ENCODE measurements around the gene LRRC26.

LRRC26 gene

DNA sequence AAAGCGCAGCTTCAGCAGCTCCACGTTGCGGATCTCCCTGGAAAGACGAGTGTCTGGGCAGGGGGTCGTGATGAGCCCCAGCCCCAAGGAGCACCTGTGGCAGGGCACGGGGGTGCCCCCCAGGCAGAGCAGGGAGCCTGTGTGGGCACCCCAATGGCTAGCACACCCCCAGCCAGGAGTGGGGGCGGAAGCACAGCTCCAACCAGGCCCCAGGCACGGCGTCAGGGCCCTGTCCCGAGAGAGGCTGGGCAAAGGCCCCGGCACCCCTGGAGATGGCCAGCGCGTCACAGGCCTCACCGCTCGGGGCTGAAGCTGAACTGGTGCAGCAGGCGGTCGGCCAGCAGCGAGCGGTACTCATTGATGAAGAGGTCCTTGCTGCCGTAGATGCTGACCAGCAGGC, 10.6 kb upstream of the LRRC26 start:
- no peaks in the 10 kb centered on the region for H3K27me3 Mint-ChIP-seq
- H3K4me3 Mint-ChIP-seq: no peak overlapping the region
- H3K36me3 Mint-ChIP-seq (ENCODE audit: low read depth): peaks cover 25% of the 10 kb centered on the region
- no peaks in the 10 kb centered on the region for H3K4me1 Mint-ChIP-seq (ENCODE audit: low read depth)
- no peak overlapping the region for H3K27ac Mint-ChIP-seq
- no peaks in the 10 kb centered on the region for H3K9me3 Mint-ChIP-seq

DNA sequence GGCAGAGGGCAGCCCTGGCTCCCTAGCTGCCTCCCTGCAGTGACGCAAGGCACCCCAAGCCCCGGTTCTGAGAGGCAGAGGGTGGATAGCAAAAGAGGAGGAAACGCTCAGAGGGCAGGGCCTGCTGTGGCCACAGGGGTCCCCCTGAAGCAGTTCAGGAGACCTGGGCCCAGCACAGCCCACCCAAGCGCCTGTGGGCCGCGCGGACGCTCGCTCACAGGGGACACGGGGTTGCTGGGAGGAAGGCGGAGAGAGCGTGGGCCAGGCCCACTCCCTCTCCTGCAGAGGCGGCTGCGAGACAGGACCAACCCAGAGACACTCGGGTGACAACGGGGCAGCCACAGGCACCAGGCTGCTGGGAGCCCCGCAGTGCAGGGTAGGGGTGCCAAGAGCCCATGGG, 9.9 kb upstream of the LRRC26 start:
- Mint-ChIP-seq H3K27me3 (no peaks in the 10 kb centered on the region), H3K4me1 (ENCODE audit: low read depth) (no peaks in the 10 kb centered on the region), H3K27ac (no peak overlapping the region), H3K4me3 (no peak overlapping the region), H3K36me3 (ENCODE audit: low read depth) (peaks cover 22% of the 10 kb centered on the region), H3K9me3 (no peaks in the 10 kb centered on the region)

DNA sequence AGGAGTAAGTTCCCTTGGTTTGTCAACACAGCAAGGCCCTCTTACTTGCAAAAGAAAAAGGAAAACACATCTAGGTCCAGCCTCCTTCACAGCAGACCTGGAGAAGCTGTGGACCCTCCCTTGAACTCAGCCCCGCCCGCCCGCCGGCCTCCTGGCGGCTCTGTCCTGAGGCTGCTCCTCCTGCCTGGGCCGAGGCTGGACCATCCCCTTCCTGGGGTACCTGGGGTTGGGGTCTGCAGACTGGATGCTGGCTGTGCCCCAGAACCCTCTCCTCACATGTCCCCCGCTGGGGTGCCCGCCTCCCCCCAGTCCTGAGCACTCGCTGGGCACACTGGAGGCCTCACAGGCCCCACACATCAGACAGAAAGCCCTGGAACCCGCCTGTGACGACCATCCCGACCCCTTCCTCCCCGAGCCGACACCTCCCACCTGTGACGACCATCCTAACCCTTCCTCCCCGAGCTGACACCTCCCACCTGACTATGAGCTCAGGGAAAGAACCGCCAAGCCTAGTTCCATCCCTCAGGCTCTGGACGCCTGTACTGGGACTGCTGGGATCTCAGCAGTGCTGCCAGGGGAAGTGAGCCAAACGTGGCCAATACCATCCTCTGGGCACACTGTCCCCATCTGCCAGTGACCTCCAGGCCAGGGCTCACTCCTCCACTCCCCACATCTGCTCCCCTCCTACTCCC, 9.2 kb upstream of the LRRC26 start:
- no peak overlapping the region for H3K4me3 Mint-ChIP-seq
- no peaks in the 10 kb centered on the region for H3K9me3 Mint-ChIP-seq
- H3K36me3 Mint-ChIP-seq (ENCODE audit: low read depth): peaks cover 17% of the 10 kb centered on the region
- H3K27me3 Mint-ChIP-seq: no peaks in the 10 kb centered on the region
- H3K4me1 Mint-ChIP-seq (ENCODE audit: low read depth): no peaks in the 10 kb centered on the region
- no peak overlapping the region for H3K27ac Mint-ChIP-seq

DNA sequence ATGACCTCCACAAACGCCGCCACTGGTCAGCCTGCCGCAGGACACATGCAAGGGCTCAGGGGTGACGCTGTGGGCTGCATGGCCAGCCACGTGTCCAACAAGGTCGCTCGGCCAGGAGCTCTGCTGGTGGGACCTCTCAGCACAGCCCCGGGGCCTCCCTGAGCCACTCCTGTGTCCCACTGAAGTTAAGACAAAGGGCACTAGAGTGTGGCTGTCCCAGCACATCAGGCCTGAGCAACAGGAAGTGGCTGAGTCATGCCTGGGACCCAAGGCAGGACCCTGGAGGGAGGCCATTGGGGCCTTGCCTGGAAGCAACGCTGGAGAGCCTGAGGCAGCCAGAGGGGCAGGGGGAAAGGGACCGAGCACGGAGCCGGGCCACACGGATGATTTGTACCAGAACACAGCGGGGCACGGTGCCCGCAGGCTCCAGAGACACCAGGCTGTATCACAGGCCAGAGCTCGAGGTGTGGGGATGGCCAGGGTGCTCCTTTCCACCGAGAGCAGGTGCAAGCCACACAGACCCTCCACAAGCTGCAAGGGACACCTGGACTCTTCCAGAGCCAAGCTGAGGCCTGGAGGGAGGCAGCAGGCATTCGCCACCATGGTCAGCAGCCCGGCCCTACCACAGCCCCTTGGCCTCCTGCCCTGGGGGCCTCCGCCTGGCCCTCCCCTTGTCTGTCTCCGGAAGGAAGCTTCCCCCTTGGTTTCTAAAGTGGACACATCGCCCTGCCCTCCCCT, 8.5 kb upstream of the LRRC26 start:
- no peak overlapping the region for H3K4me3 Mint-ChIP-seq
- peaks cover 14% of the 10 kb centered on the region for H3K36me3 Mint-ChIP-seq (ENCODE audit: low read depth)
- no peaks in the 10 kb centered on the region for H3K9me3 Mint-ChIP-seq
- no peaks in the 10 kb centered on the region for H3K27me3 Mint-ChIP-seq
- no peaks in the 10 kb centered on the region for H3K4me1 Mint-ChIP-seq (ENCODE audit: low read depth)
- no peak overlapping the region for H3K27ac Mint-ChIP-seq

DNA sequence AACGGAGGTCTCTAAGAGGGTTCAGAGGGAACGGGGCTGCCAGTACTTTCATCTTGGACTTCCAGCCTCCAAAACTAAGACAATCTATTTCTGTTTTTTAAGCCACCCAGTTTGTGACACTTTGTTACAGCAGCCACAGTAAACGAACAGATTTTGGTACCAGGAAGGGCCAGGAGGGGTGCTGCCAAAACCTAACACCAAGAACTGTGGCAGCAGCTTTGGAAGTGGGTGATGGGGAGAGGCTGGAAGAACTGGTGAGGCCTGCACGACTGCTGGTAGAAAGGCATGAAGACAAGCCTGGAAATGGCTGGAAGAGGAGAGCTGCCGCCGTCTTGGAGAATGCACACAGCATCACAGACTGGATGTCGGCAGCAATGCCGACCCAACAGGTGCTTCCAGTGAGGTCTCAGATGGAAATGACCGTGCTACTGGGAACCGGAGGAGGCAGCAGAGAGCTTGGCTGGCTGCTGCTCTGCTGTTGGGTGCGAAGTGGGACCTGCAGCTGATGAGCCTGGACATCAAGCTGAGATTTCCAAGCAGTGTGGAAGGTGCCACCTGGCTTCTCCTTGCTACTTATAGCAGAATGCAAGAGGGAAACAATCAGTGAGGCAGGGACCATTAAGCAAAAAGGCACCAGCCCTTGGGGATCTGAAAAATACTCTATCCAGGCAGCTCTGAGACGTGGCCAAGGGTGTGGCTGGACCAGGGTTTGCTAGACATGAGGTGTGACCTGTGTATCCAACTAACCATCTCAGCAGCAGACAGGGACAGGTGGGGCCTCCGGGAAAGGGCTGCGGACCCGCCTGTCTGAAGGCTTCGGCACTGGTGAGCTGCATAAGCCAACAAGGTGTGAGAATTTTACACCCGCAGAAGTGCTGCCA, 6.7 kb upstream of the LRRC26 start:
- no peaks in the 10 kb centered on the region for H3K4me1 Mint-ChIP-seq (ENCODE audit: low read depth)
- H3K27ac Mint-ChIP-seq: no peak overlapping the region
- H3K9me3 Mint-ChIP-seq: no peaks in the 10 kb centered on the region
- no peak overlapping the region for H3K4me3 Mint-ChIP-seq
- H3K27me3 Mint-ChIP-seq: no peaks in the 10 kb centered on the region
- H3K36me3 Mint-ChIP-seq (ENCODE audit: low read depth): peaks cover 5% of the 10 kb centered on the region

DNA sequence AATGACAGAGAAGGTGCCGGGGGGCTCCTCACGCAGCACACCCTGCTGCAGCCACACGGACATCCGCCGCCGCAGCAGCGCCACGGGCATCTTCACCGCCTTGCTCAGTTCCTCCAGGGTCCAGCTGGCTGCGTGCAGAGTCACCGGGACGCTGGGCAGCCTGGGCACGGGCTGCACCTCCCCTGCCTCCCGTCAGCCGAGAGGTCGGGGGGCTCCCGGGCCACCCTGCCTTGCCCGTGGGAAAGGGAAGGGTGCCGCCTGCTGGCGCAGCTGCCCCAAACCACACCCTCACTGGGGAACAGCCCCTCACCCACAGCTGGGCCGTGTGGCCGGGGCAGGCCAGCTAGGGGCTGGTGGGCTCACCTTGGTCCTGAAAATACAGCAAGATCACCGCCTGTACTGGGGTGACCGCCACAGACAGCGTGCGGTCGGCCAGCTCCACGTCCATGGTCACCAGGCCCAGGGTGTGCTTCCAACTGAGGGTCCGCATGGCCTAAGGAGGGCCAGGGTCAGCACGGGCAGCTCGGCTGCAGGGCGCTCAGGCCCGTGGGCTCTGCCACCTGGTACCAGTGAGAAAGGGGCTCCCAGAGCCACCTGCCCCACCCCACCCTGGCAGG, 5.6 kb upstream of the LRRC26 start:
- Mint-ChIP-seq H3K36me3 (ENCODE audit: low read depth) (peaks cover 5% of the 10 kb centered on the region), H3K4me3 (no peak overlapping the region), H3K27me3 (peaks cover 1% of the 10 kb centered on the region), H3K9me3 (no peaks in the 10 kb centered on the region), H3K27ac (no peak overlapping the region), H3K4me1 (ENCODE audit: low read depth) (no peaks in the 10 kb centered on the region)

- Mint-ChIP-seq H3K4me3 (no peak overlapping the region), H3K27me3 (peaks cover 5% of the 10 kb centered on the region), H3K27ac (no peak overlapping the region), H3K9me3 (no peaks in the 10 kb centered on the region), H3K36me3 (ENCODE audit: low read depth) (peaks cover 5% of the 10 kb centered on the region), H3K4me1 (ENCODE audit: low read depth) (no peaks in the 10 kb centered on the region)
These were observed 5.0 kb upstream of the LRRC26 start for GRCh38 chr9:137174722-137175293.

DNA sequence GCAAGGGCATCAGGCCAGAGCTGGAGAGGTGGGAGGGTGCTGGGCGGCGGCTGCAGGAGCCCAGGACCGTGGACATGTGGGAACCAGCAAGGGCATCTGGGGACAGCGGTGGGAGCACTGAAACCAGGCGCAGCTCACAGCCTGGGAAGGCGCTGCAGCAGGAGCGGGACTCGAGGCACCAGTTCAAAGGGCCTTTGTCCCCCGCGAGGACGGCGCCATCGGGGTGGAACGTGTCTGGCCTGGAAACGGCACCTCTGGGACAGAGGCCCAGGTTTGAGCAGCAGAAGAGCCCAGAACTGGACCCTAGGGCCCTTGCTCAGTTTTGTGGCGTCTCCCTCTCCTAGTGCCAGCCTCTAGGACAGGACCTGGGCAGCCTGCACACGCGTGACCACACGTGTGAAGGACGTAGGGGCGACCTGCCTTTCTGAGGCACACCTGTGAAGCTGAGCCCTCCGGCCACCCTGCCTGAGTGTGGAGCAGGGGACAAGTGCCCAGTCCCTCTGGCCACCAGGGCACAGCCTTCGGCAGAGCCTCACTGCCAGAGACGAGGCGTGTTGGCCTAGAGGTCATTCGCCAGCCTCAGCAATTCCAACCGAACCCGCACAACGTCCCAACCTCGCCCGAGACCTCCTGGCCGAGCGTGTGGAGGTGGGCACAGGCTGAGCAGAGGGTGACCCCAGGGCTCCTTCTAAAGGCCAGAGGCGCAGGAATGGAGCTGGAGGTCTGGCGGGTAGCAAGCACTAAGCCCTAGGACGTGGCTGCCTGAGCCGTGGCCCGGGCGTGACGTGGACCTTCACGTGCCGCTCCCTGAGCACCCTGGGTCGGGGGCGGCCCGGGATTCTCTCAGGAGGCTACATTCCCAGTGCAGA, 4.2 kb upstream of the LRRC26 start:
- Mint-ChIP-seq H3K36me3 (ENCODE audit: low read depth) (peaks cover 5% of the 10 kb centered on the region), H3K4me1 (ENCODE audit: low read depth) (peaks cover under 1% of the 10 kb centered on the region), H3K27ac (no peak overlapping the region), H3K4me3 (no peak overlapping the region), H3K9me3 (no peaks in the 10 kb centered on the region), H3K27me3 (peaks cover 6% of the 10 kb centered on the region)

DNA sequence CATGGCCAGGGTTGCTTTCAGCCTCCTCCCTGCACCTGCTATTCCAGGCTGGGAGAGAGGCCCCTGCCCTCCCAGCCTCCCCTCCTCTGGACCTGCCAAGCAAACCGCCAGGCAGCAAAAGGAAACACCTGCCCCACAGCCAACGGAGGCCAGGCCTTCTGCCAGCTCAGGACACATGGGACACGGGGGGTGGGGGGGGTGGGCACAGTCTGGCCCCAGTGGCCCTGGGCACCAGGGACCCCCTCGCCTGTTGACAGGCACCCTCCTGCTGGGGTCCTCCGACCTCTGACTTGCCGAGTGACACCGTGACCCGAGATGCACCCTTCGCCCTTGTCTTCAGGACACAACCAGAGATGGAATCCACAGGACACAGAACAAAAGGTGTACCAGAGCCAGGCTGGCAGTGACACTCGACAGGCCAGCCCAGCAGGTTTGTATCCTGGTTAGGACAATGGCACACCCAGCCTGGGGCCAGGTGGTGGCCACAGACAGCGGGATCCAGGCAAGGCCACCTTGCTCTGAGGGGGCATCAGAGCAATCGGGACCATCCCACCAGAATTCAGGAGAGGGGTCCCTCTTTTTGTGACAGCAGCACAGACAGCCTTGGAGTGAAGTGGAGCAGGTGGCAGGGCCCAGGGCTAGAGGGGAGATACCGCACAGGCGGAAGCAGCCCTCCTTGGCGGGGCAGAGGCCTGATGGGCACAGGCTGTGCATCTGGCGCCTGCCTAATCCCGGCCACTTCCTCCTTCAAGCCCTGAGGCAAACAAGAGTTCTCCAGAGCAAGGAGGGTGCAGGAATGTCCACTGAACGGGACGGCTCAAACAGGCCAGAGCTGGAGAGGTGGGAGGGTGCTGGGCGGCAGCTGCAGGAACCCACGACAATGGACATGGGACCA, 3.3 kb upstream of the LRRC26 start:
- Mint-ChIP-seq H3K4me3 (no peak overlapping the region), H3K36me3 (ENCODE audit: low read depth) (peaks cover 5% of the 10 kb centered on the region), H3K27me3 (peaks cover 9% of the 10 kb centered on the region), H3K27ac (no peak overlapping the region), H3K9me3 (no peaks in the 10 kb centered on the region), H3K4me1 (ENCODE audit: low read depth) (peaks cover 4% of the 10 kb centered on the region)

DNA sequence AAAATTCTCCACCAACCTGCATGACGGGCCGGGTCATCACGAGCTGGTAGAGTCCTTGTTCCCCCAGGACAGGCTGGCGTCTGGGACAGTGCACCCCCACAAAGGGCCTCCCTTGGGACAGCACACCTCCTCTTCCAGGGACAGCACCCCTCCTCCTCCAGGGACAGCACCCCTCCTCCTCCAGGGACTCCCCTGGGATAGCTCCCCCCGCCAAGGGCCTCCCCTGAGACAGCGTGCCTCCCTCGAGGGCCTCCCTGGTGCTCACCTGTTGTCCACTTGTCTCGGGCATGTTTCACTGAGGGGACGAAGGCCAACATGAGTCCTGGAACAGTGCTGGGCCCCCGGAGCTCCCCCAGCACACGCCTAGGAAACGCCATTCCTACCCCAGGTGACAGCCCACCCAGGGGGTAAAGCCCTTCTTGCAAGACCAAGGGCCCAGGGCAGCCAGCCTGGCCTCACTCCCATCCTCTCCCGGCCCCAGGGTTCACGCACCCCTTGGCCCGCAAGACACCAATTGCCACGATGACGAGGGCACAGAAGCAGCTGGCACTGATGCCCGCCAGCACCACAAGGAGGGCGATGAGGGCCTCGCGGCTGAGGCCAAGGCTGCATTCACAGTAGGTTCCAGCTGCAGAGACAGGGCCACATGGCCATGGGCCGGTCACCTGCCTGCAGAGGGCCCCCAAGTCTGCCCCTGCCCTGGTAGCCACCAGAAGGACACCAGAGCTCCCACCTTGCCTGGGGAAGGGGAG, 1.5 kb upstream of the LRRC26 start:
- no peaks in the 10 kb centered on the region for H3K36me3 Mint-ChIP-seq (ENCODE audit: low read depth)
- no peak overlapping the region for H3K4me3 Mint-ChIP-seq
- no peaks in the 10 kb centered on the region for H3K9me3 Mint-ChIP-seq
- no peak overlapping the region for H3K27ac Mint-ChIP-seq
- peaks cover 4% of the 10 kb centered on the region for H3K4me1 Mint-ChIP-seq (ENCODE audit: low read depth)
- peaks cover 14% of the 10 kb centered on the region for H3K27me3 Mint-ChIP-seq

DNA sequence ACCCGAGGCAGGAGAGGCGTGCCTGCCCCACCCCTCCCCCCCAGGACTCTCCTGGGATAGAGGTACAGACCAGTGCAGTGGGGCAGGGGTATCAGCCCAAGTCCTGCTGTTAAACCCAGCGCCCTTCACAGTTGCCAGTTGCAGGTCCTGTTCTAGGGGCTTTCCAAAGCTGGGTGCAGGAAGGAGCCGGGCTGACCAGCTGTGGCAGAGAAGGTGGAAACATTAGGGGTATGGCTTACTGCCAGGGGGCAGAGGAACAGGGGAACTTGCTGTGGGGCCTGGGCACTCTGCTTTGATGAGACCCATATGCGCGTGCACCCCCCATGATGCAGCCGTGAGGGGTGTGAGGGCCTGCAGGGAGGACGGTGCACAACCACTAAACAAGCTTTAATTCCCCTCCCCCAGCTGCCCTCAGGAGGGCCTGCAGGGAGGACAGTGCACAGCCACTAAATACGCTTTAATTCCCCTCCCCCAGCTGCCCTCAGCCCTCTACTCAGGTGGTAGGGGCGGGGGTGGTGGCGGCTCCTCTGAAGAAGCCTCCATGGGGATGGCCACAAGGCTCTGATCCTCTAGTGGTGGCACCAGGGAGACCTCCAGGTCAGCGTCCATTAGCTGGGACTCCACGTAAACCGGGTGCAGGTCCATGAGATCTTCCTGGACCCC, 766 bp upstream of the LRRC26 start:
- Mint-ChIP-seq H3K27ac (no peak overlapping the region), H3K4me1 (ENCODE audit: low read depth) (peaks cover 4% of the 10 kb centered on the region), H3K36me3 (ENCODE audit: low read depth) (no peaks in the 10 kb centered on the region), H3K9me3 (no peaks in the 10 kb centered on the region), H3K4me3 (no peak overlapping the region), H3K27me3 (peaks cover 15% of the 10 kb centered on the region)
